VCaP (cell line): Measurements from ENCODE around the gene RAB6A.
"Not testable (repeated sequence)": the region's sequence is repeated elsewhere in the genome, so short reads cannot be mapped to it uniquely, and the experiment has no call there.

Experiments
- H3K27ac ChIP-seq: fragments of 450-650 bp; 2 replicates; pipeline ENCODE4 v1.5.1; 2017
- CTCF ChIP-seq: fragments of 450-650 bp; conservative IDR thresholded peaks from 2 replicates; pipeline ENCODE4 v1.5.1; 2017; ENCODE audit warnings: mild to moderate bottlenecking, moderate library complexity

Gene RAB6A

GRCh38 chr11:73795925-73796632 is 35.2 kb upstream of the RAB6A start:
- no peak overlapping the region for H3K27ac ChIP-seq
- no peak for TF ChIP-seq CTCF

- TF ChIP-seq CTCF, result no peak
- H3K27ac ChIP-seq, result peak overlapping the region; percentile 62
Observed at GRCh38 chr11:73792584-73792983, 31.7 kb upstream of the RAB6A start.

GRCh38 chr11:73789279-73789670 is 28.4 kb upstream of the RAB6A start:
- no peak for TF ChIP-seq CTCF

GRCh38 chr11:73787643-73788558 is 27.0 kb upstream of the RAB6A start, which contains the start of gene MRPL48:
MRPL48 (plus strand) TSS chr11:73787874; CDS start chr11:73787972, 98 bp downstream.
- no peak for TF ChIP-seq CTCF
- H3K27ac ChIP-seq, result peak within 1 kb of the TSS; percentile 99

More at GRCh38 chr11:73789279-73789670, 28.4 kb upstream of the RAB6A start:
- H3K27ac ChIP-seq, result peak overlapping the region; percentile 99

GRCh38 chr11:73787051-73787642 is 26.3 kb upstream of the RAB6A start:
- TF ChIP-seq CTCF, result no peak
- peak overlapping the region; percentile 99 for H3K27ac ChIP-seq

GRCh38 chr11:73785467-73785866 is 24.6 kb upstream of the RAB6A start:
- H3K27ac ChIP-seq, result not testable (repeated sequence)

GRCh38 chr11:73784734-73785133 is 23.9 kb upstream of the RAB6A start:
- no peak for TF ChIP-seq CTCF
- no peak overlapping the region; the same call in 1 of the 2 replicates for H3K27ac ChIP-seq
